Esophagus squamous epithelium (tissue), 4 donors: ENCODE measurements around the gene LTBP1.

Experiments
- CTCF ChIP-seq, 6 experiments: fragments of 450-650 bp in 4 of 6; fragments of 200-600 bp in 2 of 6; sonication (generic) in 2 of 6; IDR thresholded peaks; one replicate each; pipeline ENCODE4 v1.5.1; 2016 to 2019; ENCODE audit warnings: antibody characterized with exemption in 6 of 6, mild to moderate bottlenecking in 4 of 6, moderate library complexity in 4 of 6
- POLR2A ChIP-seq, 4 donors: fragments of 450-650 bp; IDR thresholded peaks; one replicate each; pipeline ENCODE4 v1.6.1; 2017; ENCODE audit warnings: antibody characterized with exemption in 4 of 4, mild to moderate bottlenecking in 4 of 4, moderate library complexity in 3 of 4

GRCh38 chr2:33090553-33091134, 143.9 kb downstream of the LTBP1 start:
- TF ChIP-seq CTCF (IDR thresholded peaks at IDR 0.05) (no peak), POLR2A (IDR thresholded peaks at IDR 0.05) (no peak)
